Mucosa of descending colon (tissue), 3 donors: Measurements from ENCODE around the gene TRDMT1. TPM values are rescaled to one million over a fixed set of nuclear protein-coding genes. Genes with fewer than 3 reads are reported as not detected.
"Not testable (repeated sequence)": the region's sequence is repeated elsewhere in the genome, so short reads cannot be mapped to it uniquely, and the experiment has no call there.

Experiments
- ATAC-seq: fragments of 200-7000 bp; cut with Tn5 transposase; one replicate; pipeline ENCODE4 v1.9.1; 2020; ENCODE audit warnings: mild to moderate bottlenecking, moderate library complexity
- DNase-seq, 3 donors: peaks; one replicate each; pipeline ENCODE4 v3.0.0-alpha.2; 2020
- H3K36me3 ChIP-seq: fragments of 200-600 bp; one replicate; pipeline ENCODE4 v1.8.0; 2021; ENCODE audit warnings: low read depth, mild to moderate bottlenecking
- H3K4me1 ChIP-seq: fragments of 200-600 bp; one replicate; pipeline ENCODE4 v1.8.0; 2021; ENCODE audit warnings: low read depth, mild to moderate bottlenecking
- H3K4me3 ChIP-seq: fragments of 200-600 bp; one replicate; pipeline ENCODE4 v1.8.0; 2021; ENCODE audit warnings: mild to moderate bottlenecking
- H3K9me3 ChIP-seq: fragments of 200-600 bp; one replicate; pipeline ENCODE4 v1.8.0; 2021; ENCODE audit warnings: mild to moderate bottlenecking
- CTCF ChIP-seq: fragments of 200-600 bp; IDR thresholded peaks from one replicate; pipeline ENCODE4 v1.8.0; 2022; ENCODE audit warnings: antibody characterized with exemption, mild to moderate bottlenecking
- intact Hi-C, 2 donors: fragments of 100-400 bp; cut with DNase I in 1 of 2; cut with micrococcal nuclease in 1 of 2; formaldehyde crosslinking; loops; one replicate each; pipeline versions ENCODE4 v1.11.0 to v1.11.1; 2022; cut with DNase I, micrococcal nuclease
- total RNA-seq, 3 donors: library from RNA; stranded (reverse); fragmentation: NEBNext Ultra II Directional in 2 of 3; extraction: Animal tissue kit (Norgen Biotek cat#: 25700) in 2 of 3; gene quantifications; one replicate each; pipeline versions ENCODE4 v1.2.1 to v1.2.4, GENCODE V29; 2021 to 2023
- donor health status: DM: no; HTN: no; CAD: no; lungs with moderate emphysema.
- donor health status: DM: no; HTN: no; CAD: no.
- donor health status: DM: no; HTN: yes; CAD: no.

Gene TRDMT1
- total RNA-seq, 3 donors from 2014 or later = 4.7 to 7.8 (median 7.4) TPM

- intact Hi-C loops = no loop called here
- H3K9me3 ChIP-seq = no peaks in the 10 kb centered on the region
- ATAC-seq = peak; percentile 86
- H3K4me1 ChIP-seq = peaks cover 5% of the 10 kb centered on the region
- H3K4me3 ChIP-seq = no peak overlapping the region
- DNase-seq = no peak
- no peak for TF ChIP-seq CTCF
- H3K36me3 ChIP-seq = no peaks in the 10 kb centered on the region
Observed at GRCh38 chr10:17115683-17116082, 85.8 kb downstream of the TRDMT1 start.

- DNase-seq, H3K4me1 ChIP-seq, H3K36me3 ChIP-seq, H3K9me3 ChIP-seq, H3K4me3 ChIP-seq, intact Hi-C loops: not testable (repeated sequence)
- peak; percentile 37 for ATAC-seq
Observed at GRCh38 chr10:17114878-17115444, 86.5 kb downstream of the TRDMT1 start.

- no peaks in the 10 kb centered on the region for H3K9me3 ChIP-seq
- no peak overlapping the region for H3K4me3 ChIP-seq
- no peaks in the 10 kb centered on the region for H3K36me3 ChIP-seq
- TF ChIP-seq CTCF = no peak
- peaks cover 5% of the 10 kb centered on the region for H3K4me1 ChIP-seq
- ATAC-seq (peak; percentile 35), DNase-seq (peak in 1 of 3 donors; percentile 24)
- intact Hi-C loops = no loop called here
Observed at GRCh38 chr10:17113889-17114540, 87.5 kb downstream of the TRDMT1 start.

- intact Hi-C loops = no loop called here
- H3K9me3 ChIP-seq = no peaks in the 10 kb centered on the region
- no peak for TF ChIP-seq CTCF
- ATAC-seq (no peak), DNase-seq (no peak)
- no peak overlapping the region for H3K4me3 ChIP-seq
- peaks cover 5% of the 10 kb centered on the region for H3K4me1 ChIP-seq
- no peaks in the 10 kb centered on the region for H3K36me3 ChIP-seq
Observed at GRCh38 chr10:17113346-17113745, 88.1 kb downstream of the TRDMT1 start.

- H3K4me1 ChIP-seq = peaks cover 5% of the 10 kb centered on the region
- DNase-seq (no peak), ATAC-seq (no peak)
- no peak for TF ChIP-seq CTCF
- no peaks in the 10 kb centered on the region for H3K9me3 ChIP-seq
- intact Hi-C loops = no loop called here
- no peak overlapping the region for H3K4me3 ChIP-seq
- H3K36me3 ChIP-seq = no peaks in the 10 kb centered on the region
Observed at GRCh38 chr10:17112566-17112965, 88.9 kb downstream of the TRDMT1 start.

GRCh38 chr10:17109475-17110207, 91.8 kb downstream of the TRDMT1 start:
- DNase-seq (no peak), ATAC-seq (no peak)
- no peak for TF ChIP-seq CTCF
- Histone ChIP-seq H3K4me1 (no peaks in the 10 kb centered on the region), H3K4me3 (no peak overlapping the region), H3K9me3 (no peaks in the 10 kb centered on the region), H3K36me3 (no peaks in the 10 kb centered on the region)
- intact Hi-C loops = no loop called here
